Measurements from ENCODE around the gene ZFAND3.
"Not testable (repeated sequence)": the region's sequence is repeated elsewhere in the genome, so short reads cannot be mapped to it uniquely, and the experiment has no call there.

Gene ZFAND3

GRCh38 chr6:38103921-38104320 lies 284.4 kb downstream of the ZFAND3 start:
- DNase-seq = no peak

DNA sequence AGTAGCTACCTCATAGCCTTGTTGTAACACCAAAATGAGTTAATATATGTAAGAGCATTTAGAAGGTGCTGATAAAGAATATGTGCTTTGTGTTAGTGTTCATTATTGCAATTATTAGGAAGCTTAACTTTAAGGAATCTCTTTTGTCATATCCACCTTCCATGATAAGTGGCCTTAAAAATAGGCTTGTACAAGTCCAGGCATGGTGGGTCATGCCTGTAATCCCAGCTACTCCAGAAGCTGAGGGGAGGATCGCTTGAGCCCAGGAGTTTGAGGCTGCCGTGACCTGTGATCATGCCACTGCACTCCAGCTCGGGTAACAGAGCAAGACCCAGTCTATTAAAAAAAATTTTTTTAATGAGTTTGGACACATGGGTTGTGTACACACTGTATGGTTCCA lies 285.5 kb downstream of the ZFAND3 start:
- DNase-seq = no peak

- DNase-seq = no peak
Observed at GRCh38 chr6:38107073-38107472, 287.5 kb downstream of the ZFAND3 start.

DNA sequence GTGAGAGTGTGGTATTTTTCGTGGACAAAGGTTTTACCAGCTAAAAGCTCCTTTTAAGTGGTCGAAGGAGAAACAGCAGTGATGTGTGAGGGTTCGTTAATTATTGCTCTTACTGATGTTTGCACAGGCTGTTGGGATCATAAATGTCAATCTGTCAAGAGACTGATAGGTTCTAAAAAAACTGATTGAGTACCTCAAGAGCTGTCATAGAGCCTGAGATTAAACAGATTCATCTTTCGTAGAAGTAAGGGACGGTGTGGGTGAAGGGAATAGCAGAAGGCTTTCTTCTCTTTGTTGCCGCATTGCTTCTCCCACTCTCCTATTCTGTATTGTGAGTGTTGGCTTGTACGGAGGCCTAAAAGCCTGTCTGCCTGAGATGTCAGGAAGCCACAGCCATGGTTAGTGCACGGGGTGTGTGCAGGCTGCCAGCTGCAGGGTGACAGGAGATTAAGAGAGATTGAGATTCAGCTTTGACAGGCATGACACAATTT lies 291.0 kb downstream of the ZFAND3 start:
- DNase-seq = peak; percentile 83

GRCh38 chr6:38112181-38112580 lies 292.7 kb downstream of the ZFAND3 start:
- DNase-seq = no peak

DNA sequence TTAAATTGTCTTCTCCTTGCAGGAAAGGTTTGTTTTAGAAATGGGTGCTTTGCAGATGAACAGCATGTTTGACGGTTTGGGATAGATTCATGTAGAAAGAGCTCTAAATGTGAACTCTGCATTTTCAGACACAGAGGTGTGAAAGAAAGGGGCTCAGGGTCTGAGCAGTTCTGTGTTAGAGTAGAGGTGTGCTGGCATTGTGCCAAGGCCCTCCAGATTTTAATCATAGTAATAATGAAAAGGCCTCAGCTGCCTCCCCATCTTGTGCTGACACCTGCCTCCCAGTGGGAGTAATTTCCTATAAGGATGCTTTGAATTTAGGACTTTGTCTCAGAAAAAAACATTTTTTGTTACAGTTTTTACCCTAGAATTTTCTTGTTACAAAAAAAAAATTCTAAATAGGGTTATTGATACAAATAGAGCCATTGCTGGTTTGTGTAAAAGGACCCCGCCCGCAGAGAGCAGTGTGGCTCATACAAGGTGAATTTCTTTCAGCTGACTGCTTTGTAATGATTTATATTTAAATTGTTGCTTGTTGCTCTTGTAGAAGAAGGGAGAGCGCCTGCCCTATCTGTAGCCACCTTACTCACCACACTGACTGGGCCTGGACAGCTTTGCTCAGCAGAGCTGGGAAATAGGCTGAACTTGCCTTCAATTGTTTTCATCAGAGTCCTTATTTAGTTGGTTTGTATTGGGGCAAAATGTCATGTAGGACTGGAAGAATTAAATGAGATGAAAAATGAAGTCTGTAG lies 294.5 kb downstream of the ZFAND3 start:
- no peak for DNase-seq

GRCh38 chr6:38114976-38115625 lies 295.6 kb downstream of the ZFAND3 start:
- peak; percentile 83 for DNase-seq

DNA sequence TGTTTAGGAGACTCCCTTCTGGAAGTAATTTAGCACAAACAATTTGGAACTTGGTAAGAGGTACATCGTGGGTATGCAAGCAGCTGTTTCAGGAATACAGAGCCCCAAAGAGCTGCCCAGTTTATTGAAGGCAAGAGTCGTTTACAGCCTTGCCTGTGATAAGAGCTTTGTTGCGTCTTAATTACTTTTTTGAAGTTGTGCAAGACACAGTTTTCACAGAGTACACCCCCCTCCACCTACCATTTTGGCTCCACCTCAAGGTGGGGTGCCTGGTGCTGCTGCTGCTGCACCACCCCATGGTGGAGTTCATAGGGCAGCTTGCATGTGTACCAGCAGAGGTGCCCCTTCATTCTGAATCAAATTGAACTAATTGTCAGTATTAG lies 296.1 kb downstream of the ZFAND3 start:
- DNase-seq = no peak

DNA sequence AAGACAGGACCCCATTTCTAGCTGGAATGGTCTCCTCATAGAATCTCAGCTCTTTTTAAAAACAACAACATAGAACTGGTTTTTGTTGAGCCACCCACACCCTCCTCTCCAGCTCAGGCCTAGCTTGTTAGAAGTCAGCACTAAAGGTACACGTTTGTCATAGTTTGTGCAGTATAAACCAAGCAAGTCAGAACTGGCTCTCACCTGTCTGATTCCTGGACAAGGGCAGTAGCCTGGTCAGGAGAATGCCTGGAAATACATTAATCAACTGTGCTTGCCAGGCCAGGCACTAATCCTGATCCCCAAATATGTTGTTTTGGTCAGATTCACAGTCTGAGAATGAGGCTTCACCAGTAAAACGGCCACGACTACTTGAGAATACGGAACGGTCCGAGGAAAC lies 296.7 kb downstream of the ZFAND3 start:
- DNase-seq = no peak

- no peak for DNase-seq
Observed at GRCh38 chr6:38117281-38117680, 297.8 kb downstream of the ZFAND3 start.

GRCh38 chr6:38118791-38119365 lies 299.4 kb downstream of the ZFAND3 start:
- DNase-seq = no peak

DNA sequence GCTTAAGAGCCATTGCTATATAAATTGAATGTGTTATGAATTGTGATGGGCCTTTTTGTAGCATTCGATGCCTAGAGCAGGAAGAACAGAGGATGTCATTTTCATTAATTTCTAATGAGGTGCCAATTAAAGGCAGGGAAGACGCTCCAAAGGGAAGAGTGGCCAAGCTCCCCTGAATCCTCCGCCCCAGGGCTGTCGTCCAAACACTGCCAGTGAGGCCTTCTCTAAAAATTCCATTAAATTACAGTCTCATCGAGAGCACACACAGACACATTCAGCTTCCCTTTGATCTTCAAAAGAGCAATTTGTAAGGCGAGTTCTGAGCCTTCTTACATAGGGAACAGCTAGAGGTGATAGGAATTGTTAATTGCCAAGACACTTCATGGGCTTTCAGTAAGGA lies 300.0 kb downstream of the ZFAND3 start:
- DNase-seq = no peak

DNA sequence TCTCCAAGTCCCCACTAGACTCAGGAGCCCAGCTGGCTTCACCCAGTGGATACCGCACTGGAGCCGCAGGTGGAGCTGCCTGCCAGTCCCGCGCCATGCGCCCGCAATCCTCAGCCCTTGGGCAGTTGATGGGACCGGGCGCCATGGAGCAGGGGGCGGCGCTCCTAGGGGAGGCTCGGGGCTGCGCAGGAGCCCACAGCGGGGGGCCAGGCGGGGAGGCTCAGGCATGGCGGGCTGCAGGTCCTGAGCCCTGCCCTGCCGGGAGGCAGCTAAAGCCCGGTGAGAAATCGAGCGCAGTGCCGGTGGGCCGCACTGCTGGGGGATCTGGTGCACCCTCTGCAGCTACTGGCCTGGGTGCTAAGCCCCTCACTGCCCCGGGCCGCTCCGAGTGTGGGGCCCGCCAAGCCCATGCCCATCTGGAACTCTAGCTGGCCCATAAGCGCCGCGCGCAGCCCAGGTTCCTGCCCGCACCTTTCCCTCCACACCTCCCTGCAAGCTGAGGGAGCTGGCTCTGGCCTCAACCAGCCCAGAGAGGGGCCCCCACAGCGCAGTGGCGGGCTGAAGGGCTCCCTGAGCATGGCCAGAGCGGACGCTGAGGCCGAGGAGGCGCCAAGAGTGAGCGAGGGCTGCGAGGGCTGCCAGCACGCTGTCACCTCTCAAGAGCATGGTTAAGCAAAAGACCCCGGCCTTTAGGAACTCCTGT lies 304.8 kb downstream of the ZFAND3 start:
- not testable (repeated sequence) for DNase-seq

DNA sequence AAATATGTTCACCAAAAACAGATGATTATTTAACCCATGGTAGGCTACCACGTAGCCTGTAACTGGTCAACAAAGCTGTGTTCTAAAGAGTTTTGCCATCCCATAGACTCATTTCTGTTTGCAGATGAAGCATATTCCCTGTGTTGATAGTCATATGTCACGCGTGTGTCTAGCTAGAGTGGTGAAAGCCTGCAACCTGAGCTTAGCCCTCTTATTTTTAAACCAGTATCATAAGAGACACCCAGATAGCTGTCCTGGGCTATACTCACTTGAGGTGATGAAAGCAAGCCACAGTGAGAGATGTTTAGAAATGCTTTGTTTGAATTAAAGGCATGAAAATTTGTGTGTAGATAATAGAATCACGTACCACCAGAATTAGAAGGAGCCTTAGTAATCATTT lies 307.8 kb downstream of the ZFAND3 start:
- DNase-seq = no peak

GRCh38 chr6:38131527-38131965 lies 312.0 kb downstream of the ZFAND3 start:
- no peak for DNase-seq

- no peak for DNase-seq
Observed at GRCh38 chr6:38133932-38134703, 314.6 kb downstream of the ZFAND3 start.

GRCh38 chr6:38134704-38135088 lies 315.2 kb downstream of the ZFAND3 start:
- no peak for DNase-seq

- DNase-seq = no peak
Observed at GRCh38 chr6:38136547-38136946, 317.0 kb downstream of the ZFAND3 start.

DNA sequence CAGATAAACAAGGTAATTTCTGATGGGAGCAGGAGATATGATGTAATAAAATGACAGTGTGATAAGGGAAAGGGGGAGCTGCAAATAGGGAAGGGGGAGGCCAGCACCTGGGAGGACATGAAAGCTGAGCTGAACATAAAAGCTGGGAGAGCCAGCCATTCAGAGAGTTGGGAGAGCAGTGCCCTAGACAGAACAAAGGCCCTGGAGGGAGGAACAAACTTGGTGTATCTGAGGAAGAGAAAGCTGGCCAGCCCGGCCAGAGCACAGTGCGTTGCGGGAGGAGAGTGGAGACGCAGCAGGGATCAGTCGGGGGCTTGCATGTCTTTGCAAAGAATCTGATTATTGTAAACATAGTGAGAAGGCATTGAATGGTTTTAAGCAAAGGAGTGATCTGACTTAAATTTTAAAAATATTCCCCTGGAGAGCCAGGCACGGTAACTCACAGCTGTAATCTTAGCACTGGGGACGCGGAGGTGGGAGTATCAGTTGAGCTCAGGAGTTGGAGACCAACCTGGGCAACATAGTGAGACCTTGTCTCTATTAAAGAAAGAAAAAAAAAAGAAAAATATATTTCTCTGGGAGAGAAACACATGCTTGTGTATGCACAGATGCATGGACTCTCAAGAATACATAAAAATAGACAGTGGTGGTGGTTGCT lies 318.2 kb downstream of the ZFAND3 start:
- peak; percentile 43 for DNase-seq

- no peak for DNase-seq
Observed at GRCh38 chr6:38138374-38138773, 318.8 kb downstream of the ZFAND3 start.

GRCh38 chr6:38141085-38141484 lies 321.6 kb downstream of the ZFAND3 start:
- no peak for DNase-seq

GRCh38 chr6:38141716-38142115 lies 322.2 kb downstream of the ZFAND3 start:
- DNase-seq = no peak
